HuH-7.5 (cell line): ENCODE data around the gene GBF1.
"Not testable (repeated sequence)": the region's sequence is repeated elsewhere in the genome, so short reads cannot be mapped to it uniquely, and the experiment has no call there.

Experiments
- DNase-seq: peaks from one replicate; pipeline ENCODE4 v3.0.0; 2011; ENCODE audit warnings: low spot score

Gene GBF1

DNA sequence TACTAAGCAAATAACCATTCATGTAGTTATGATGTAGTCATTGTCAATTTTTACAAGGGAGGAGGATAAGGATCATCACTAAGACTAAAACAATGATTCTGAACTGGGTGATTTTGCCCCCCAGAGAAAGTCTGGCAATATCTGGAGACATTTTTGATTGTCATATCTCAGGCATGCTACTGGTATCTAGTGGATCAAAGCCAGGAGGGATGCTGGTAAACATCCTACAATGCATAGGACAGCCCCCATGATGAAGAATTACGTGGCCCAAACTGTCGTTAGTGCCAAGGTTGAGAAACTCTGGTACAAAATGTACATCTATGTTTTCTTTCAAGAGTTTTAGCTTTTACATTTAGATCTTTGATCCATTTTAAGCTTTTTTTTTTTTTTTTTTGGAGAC lies 57.3 kb downstream of the GBF1 start:
- no peak for DNase-seq

DNA sequence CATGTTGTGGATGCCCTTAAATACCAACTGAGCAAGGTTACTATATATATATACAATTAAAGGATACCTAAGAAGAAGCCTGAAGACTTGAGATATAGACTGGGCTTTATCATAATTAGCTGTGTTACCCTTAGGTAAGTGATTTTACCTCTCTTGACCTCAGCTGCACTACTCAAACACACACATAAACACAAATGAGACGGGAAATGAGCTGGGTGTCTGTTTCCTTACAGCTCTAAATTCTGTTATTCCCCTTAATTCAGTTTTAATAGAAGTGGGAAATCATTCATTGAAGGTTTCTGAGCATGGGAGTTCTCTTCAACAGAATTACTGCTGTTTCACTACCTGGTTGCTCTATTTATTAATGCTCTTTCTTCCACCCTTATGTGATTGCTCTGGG lies 60.7 kb downstream of the GBF1 start:
- DNase-seq, result no peak

DNA sequence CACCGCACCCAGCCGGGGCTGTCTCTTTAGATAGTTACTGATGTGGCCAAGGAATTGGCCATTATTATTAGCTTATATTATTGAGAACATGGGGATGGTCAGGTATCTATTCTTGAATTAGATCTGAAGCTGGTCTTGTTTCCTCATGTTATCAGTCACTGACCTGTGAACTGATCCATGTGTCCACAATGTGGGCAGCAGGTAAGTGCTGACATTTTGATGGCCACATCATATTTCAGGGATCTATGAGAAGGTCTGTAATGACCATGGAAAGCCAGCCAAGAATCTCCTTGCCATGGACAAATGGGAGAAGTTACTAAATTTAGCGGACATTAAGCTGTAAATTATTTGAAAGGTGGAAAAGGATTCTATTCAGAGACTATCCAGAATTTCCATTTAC lies 61.4 kb downstream of the GBF1 start:
- DNase-seq, result no peak

DNA sequence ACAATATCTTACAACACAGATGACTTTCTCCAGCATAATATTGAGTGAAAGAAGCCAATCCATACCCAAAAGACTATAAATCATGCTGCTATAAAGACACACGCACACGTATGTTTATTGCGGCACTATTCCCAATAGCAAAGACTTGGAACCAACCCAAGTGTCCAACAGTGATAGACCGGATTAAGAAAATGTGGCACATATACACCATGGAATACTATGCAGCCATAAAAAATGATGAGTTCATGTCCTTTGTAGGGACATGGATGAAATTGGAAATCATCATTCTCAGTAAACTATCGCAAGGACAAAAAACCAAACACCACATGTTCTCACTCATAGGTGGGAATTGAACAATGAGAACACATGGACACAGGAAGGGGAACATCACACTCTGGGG lies 63.0 kb downstream of the GBF1 start:
- DNase-seq, result not testable (repeated sequence)

DNA sequence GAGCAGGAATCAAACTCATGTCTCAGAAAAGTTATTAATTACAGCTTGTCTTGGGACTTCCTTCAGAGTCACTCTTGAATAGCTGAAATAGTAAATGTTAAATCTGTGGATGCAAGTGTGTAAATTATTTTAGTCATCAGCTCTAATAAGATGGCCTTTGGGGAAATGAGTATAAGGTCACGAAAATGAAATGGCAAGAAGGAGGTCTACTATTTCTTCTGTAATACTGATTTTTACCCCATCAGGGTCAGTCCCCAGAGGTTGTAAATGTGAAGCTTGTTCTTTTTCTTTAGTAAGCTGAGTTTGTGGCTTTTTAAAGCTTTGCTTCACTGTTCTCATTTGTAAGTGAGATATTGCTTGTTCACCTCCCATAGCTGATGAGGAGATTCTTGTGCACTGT lies 63.9 kb downstream of the GBF1 start:
- DNase-seq, result no peak

DNA sequence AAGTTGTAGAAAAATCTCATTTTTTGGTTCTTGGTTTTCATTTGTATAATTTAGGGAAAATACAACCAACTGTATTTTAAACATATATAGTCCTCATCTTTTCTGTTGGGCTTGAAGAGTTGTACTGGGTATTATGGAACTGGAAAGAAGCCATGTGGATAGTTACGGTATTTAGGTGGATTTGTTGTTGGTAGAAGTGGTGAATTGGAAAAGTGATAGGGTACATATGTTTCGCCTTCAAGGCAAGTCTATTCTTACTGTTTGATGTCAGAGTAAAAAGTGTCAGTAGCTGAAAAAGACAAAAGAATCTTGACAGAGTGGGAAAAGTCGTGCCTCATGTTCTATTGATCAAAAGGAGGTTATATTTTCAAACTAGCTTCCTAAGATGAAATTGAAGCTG lies 64.6 kb downstream of the GBF1 start:
- no peak for DNase-seq

DNA sequence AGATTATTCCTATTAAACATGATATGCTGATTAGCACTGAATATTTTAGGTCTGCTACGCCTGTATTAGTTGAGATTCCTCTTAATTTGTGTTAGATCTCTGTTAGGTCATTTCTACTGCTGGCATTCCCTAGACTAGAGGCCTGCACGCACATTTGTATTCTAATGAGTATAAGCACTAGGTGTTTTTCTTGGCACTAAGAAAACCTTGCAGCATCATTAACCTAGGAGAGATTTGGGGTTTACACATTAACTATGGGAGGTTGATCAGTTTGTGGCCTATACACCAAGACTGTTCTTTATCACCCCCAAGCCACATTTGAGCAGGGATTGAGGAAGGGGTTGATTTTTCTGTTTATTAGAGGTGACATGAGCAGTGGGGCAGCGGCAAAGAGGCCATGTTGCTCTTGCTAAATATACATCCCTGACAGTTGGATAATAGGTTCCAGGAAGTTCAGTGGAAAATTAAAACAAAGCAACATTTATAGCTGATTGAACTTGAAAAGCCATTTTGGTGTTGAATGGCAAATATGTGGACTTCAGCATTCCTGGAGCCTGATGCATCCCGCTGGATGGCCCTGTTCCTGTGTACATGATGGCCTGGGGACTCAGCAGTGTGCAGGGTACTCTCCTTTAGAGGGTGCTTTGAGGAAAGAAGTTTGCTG lies 65.2 kb downstream of the GBF1 start:
- no peak for DNase-seq

DNA sequence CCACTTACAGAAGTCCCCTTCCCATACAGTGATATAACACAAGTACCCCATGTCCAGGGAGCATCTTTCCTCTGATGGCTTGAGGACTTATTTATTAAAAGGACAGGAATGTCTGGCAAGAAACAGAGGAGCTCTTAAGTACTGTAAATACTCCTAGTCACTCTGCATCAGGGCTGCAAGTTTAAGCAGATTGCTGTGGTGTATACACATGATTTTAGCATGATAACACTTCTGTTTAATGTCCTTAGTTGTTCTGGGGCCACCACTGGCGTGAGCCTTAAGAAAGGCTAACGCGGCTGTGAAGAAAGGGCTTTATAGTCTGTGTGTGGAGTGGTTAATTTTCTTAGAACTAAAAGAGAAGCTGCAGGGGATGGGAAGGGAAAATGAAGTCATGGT lies 65.7 kb downstream of the GBF1 start:
- no peak for DNase-seq

DNA sequence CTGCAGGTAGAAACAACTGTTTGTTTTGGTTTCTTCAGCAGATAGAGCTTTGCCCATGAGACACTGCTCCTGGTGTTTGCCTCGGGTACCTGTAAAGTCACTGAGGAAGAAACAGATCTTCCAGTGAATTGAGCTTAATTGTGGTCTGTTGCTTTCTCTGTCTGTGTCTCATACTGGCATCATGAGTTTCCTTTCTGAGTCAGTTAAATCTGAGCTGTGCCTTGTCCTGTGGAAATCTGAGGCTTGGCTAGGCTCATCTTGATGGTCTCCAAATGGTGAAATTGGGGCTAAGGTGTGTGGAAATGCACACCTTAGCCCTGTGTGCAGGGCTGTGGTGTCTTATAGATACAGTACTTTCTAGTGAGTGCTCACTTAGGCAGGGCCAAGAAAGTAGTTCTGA lies 67.4 kb downstream of the GBF1 start:
- no peak for DNase-seq

DNA sequence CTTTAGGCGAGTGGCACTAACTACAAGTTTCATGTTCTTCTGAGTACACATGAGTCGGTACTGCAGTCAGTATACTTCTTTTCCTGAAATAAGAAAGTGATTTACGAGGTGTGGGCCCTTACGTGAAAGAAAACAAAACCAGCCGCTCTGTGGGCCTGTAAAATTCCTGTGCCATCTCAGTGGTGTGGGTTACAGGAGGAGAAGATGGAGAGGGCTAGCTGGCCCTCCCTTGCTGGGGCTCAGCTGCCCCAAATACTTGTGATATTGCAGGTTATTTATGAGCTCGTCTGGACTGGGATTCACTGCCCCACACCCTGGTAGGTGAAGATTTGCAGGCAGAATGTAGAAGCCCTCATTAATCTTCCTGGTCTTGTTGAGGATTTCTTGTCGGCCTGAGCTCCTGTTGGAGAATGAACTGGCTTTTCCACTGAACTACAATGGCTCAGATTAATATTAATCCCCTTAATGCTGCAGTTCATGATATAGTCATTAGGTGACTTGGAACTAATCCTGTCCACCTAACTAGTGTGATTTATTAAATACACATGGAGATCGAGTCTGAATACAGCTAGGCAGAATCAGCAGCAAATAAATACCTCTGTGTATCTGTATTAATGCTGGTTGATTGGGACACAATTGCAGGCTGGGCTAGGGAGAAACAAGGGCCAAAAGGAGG lies 68.0 kb downstream of the GBF1 start:
- no peak for DNase-seq

DNA sequence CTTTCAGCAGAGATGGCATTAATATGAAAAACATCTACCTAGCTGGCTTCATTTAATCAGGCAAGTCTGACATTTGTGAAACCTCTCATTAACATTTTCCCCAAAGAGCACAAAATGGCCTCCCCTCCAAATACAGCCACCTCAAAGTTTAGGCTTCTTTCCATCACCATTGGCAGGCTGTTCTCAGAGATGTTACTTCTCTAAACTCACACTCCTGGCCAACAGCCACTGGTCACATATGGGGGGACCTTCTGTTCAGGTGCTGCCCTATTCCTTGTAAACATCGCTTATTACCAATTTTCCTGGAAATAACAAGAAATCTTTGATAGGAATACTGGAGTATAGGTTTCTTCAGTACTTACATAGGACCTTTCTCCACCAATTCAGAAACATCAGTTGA lies 69.5 kb downstream of the GBF1 start:
- DNase-seq, result no peak

DNA sequence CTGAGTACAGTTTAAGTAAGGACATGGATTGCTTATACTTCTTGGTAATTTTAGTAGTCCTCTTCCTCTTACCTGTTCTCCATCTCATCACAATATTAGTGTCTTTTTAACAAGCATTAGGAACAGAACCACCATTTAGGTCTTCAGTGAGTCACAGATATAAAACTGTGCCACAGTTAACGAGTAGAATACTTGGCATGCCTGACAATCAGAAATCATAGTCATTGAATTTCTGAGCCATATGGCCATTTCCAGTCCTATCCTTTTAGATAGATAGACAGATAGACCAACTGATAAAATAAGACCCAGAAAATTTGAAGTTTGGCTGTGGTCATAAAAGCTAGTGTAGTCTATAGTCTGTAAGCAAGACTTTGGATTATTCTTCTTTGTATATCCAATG lies 71.1 kb downstream of the GBF1 start:
- no peak for DNase-seq

DNA sequence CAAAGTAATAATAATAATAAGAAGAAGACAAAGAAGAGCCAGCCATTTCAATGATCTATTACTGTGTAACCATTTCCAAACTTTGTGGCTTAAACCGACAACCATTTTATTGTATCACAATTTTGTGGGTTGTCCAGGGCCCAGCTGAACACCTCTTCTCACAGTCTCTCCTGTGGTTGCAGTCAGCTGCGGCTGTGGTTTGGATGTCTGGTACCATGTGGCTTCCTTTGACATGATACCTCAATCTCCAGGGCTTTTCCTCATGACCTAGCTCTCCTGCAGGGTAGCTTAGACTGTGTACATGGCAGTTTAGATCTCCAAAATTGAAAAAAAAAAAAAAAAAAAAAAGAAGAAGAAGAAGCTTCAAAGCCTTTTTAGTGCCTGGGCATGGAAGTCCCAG lies 77.6 kb downstream of the GBF1 start:
- DNase-seq, result no peak

DNA sequence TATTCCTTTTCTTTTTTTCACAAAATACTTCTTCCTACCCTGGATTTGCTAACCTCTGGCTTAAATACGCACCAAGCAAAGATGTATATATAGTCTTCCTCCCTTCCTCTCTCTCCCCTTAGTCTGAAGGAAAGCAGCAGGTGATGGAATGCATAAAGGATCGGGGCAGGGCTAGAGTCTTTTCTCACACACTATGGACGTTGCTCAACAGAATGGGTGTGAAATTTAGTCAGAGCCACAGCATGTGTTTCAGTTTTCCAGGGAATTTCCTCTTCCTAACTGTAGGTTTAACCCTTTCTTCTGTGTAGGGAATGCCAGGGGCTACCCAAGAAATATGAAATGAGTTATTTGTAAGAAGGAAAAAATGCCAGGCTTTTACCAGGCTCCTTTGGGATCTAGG lies 78.7 kb downstream of the GBF1 start:
- DNase-seq, result no peak

DNA sequence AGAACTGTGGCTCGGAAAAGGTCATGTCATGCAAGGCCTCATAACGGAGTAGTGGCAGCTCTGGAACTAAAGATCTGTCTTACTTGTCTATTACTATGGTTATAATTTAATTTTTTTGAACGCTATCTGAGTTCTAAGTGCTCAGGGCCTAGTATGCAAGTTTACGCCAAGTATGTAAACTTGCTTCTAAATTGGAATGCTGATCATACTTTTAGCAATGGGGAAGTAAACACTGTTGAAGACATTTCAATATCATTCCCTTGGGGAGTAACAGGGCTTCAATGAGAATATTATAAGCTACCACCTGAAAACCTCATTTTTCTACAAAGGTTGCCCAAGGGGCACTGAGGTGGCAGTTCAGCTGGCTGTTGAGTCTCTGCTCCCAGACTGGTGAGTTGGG lies 80.7 kb downstream of the GBF1 start:
- no peak for DNase-seq

DNA sequence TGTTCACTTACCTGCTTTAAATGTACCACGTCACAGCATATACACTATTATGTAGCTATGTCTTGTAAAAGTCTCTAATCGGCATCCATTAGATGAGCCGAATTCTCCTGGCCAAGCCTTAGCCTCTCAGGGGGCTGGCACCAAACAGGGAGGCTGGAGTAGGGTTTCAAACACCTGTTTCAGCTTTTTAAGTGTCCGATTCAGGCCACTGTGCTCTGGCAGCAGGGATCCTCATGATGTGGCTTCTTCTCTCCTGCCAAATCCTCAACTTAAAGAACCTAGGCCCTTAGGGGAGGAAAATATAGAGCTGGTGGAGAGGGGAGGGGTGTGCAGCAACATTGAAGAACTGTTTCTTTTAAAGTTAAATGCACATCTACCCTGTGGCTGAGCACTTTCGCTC lies 81.7 kb downstream of the GBF1 start:
- DNase-seq, result no peak

DNA sequence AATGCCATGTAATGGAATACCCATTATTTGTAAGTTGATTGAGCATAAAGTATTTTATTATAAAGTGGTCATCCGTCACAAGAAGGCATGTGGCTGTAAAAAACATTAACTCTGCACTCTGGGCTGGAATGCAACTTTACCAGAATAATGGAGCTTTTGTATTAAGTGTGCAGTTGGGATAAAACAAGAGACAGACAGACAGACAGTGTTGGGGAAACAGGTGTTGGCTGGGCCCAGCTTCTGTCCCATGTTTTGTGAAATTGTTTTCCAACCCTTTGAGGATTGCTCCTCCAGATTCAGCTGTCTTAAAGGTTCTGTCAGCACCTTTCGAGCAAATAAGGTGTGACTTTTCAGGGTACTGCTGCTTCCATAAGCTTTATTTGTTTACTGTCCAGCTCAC lies 82.3 kb downstream of the GBF1 start:
- no peak for DNase-seq

DNA sequence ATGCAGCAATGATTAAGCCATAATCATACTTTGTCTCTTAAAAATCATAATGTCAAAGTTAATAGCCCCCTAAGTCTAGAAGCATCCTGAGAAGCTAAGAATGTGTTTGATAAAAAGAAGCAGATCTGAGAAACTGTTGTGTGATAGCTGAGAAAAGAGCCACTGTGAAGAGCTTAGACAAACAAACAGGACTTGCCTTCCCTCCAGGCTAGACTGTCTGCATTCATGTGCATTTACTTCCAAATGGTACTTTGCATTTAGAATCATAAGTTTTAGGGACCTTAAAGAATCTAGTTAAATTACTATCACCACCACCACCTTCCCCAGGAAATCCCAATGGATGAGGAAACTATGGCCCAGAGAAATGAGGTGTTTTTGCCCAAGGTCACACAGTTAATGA lies 87.4 kb downstream of the GBF1 start:
- DNase-seq, result no peak

DNA sequence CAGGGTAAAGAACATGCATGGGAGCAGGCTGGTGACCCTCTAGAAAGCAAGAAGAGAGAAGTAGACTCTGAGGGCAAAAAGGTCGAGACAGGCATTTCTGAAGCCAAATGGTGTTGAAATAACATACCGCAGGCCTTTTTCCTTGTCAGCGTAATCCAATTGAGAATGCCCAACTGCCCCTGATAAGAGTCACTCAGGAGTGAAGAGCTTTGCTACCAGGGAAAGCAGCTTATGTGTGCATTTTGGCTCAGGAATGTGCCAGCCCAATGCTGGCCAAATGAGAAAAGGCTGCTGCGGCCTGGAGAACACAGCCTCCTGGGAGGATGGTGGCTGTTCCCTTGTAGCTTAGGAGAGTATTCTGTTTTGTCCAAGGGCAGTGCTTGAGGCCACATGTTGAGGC lies 88.8 kb downstream of the GBF1 start:
- DNase-seq, result no peak

DNA sequence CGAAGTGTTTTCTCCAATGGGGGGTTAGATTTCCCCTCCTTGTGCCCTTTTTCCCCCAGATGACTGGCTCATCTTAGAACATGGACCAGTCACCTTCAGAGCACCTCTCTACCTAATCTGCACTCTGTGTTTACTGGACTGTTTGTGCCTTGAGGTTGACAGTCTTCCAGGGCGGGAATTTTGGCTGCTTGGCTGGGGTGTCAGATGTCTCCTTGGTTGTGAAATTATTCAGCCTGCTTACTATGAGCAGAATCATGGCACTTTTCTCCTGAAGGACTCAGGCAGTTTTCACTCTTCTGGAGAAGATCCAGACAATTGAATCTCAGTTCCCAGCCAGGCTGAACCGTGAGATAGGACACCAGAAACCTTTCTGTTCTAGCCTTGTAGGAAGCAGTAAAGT lies 89.9 kb downstream of the GBF1 start:
- no peak for DNase-seq

DNA sequence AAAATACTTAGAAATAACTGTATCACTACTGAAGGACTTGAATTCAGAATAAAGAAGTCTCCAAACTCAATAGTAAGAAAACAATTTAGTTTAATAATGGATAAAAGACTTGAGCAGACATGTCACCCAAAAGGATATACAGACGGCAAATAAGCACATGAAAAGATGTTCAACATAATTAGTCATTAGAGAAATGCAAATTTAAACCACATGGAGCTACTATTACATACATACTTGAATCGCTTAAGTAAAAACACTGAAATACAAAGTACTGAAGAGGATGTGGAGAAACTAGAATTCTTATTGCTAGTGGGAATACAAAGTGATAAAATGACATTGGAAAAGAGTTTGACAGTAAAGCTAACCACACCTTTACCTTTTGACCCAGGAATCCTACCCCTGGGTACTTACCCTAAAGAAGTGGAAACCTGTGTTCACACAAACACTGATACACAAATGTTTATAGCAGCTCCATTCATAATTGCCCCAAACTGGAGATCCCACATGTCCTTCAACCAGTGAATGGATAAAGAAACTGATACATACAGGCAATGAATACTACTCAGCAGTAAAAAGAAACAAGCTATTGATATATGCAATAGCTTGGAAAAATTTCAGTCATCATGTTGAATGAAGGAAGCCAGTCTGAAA lies 95.8 kb downstream of the GBF1 start:
- no peak for DNase-seq

DNA sequence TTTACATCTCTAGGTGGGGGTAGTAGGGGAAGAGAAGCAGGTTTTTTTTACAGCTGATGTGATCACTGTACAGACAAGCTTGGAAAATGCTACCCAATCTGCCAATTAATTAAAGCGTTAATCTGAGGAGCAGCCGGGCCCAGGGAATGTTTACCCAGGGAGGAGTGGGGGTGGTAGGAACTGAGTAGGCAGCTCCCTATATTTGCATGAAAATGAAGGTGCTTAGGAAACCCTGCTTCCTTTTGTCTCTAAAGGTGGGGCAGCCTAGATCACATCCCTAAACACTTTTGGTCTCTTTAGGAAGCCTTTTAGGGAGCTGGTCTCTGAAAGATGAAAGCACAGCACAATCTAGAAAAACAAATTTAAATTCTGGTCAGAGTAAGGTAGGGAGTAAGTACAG lies 97.1 kb downstream of the GBF1 start:
- DNase-seq, result no peak

DNA sequence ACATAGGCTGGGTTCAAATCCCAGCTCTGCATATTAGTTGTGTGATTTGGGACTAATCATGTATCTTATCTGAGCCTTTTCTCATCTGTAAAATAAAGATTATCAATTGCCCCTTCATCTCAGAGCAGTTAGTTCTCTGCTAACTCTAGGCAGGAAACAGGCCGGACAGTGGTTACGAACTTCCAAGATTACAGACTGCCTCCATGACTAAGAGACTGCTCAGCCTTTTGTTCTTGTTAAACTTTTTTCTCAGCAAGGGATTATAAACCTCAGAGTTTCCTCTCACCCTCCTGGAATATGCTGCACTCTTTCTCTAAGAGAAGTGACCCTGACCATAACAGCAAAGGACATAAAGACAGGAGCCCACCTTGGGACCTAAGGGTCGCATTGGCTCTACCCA lies 97.6 kb downstream of the GBF1 start:
- no peak for DNase-seq

DNA sequence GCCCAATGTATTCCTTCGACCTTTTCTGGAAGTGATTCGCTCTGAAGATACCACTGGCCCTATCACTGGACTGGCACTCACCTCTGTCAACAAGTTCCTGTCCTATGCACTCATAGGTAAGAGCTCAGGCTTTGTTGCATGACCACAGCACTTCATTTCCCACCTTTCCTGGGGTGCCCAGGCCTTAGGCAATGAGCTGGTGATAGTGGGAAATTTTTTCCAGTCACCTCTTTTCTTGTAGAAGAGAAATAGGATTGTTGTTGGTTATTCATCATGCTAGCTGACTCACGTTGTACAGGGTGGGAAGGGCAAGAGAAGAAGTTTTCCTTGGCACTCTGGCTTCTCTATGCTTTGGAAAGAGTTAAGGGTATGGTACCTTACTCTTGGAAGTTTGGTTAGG lies 98.7 kb downstream of the GBF1 start:
- DNase-seq, result no peak
